HAP-1 (cell line): Measurements from ENCODE around the gene MAPK1.
"Not testable (repeated sequence)": the region's sequence is repeated elsewhere in the genome, so short reads cannot be mapped to it uniquely, and the experiment has no call there.

ENCODE experiments used
- DNase-seq, 2 experiments: peaks; one replicate each; pipeline ENCODE4 v3.0.0-alpha.2; 2016 to 2020; ENCODE audit warnings: low spot score in 2 of 2
- H3K27me3 ChIP-seq: fragments of 250-450 bp; sonication (Bioruptor Pico); 2 replicates; pipeline ENCODE4 v1.5.1; 2020; ENCODE audit warnings: low read depth, mild to moderate bottlenecking, moderate library complexity
- H3K36me3 ChIP-seq: fragments of 250-450 bp; sonication (Bioruptor Pico); replicated peaks from 2 replicates; pipeline ENCODE4 v1.5.1; 2020; ENCODE audit warnings: mild to moderate bottlenecking
- H3K4me1 ChIP-seq: fragments of 250-450 bp; sonication (Bioruptor Pico); 2 replicates; pipeline ENCODE4 v1.5.1; 2020; ENCODE audit warnings: mild to moderate bottlenecking
- H3K4me3 ChIP-seq: fragments of 250-450 bp; sonication (Bioruptor Pico); 2 replicates; pipeline ENCODE4 v1.5.1; 2020; ENCODE audit warnings: mild to moderate bottlenecking, moderate library complexity
- H3K9me3 ChIP-seq: fragments of 250-450 bp; sonication (Bioruptor Pico); 2 replicates; pipeline ENCODE4 v1.5.1; 2020; ENCODE audit warnings: mild to moderate bottlenecking, moderate library complexity
- in situ Hi-C: fragments of 300-500 bp; cut with MboI; formaldehyde crosslinking; loops from 3 replicates; pipeline ENCODE4 v1.14.3; 2020; ENCODE audit warnings: low sequenced_read_pairs, inconsistent platforms, mixed read lengths

Gene MAPK1

GRCh38 chr22:21791635-21792625, 75.5 kb downstream of the MAPK1 start:
- Histone ChIP-seq H3K9me3 (no peaks in the 10 kb centered on the region), H3K4me3 (no peak overlapping the region), H3K4me1 (no peaks in the 10 kb centered on the region), H3K27me3 (no peaks in the 10 kb centered on the region), H3K36me3 (peaks cover 41% of the 10 kb centered on the region)
- in situ Hi-C loops = loop anchor here (5.0 kb wide), 1 partner anchor 45 kb away; no protein-coding TSS in a partner anchor
- no peak for DNase-seq

- in situ Hi-C loops = loop anchor here (5.0 kb wide), 1 partner anchor 46 kb away; no protein-coding TSS in a partner anchor
- not testable (repeated sequence) for DNase-seq, H3K27me3 ChIP-seq, H3K9me3 ChIP-seq, H3K4me1 ChIP-seq, H3K4me3 ChIP-seq
- peaks cover 38% of the 10 kb centered on the region for H3K36me3 ChIP-seq
Measured at GRCh38 chr22:21790849-21791610, 76.4 kb downstream of the MAPK1 start.

- in situ Hi-C loops = loop anchor here (5.0 kb wide), 1 partner anchor 47 kb away; no protein-coding TSS in a partner anchor
- Histone ChIP-seq H3K27me3 (no peaks in the 10 kb centered on the region), H3K9me3 (no peaks in the 10 kb centered on the region), H3K4me1 (no peaks in the 10 kb centered on the region), H3K4me3 (no peak overlapping the region), H3K36me3 (peaks cover 36% of the 10 kb centered on the region)
- DNase-seq = no peak
Measured at GRCh38 chr22:21790359-21790758, 77.1 kb downstream of the MAPK1 start.

- in situ Hi-C loops, H3K4me1 ChIP-seq, H3K27me3 ChIP-seq, H3K4me3 ChIP-seq, H3K9me3 ChIP-seq, DNase-seq: not testable (repeated sequence)
- peaks cover 44% of the 10 kb centered on the region for H3K36me3 ChIP-seq
Measured at GRCh38 chr22:21787565-21787964, 79.9 kb downstream of the MAPK1 start.

GRCh38 chr22:21780259-21780658, 87.2 kb downstream of the MAPK1 start:
- H3K4me3 ChIP-seq = no peak overlapping the region
- no peak for DNase-seq
- H3K9me3 ChIP-seq = no peaks in the 10 kb centered on the region
- no peaks in the 10 kb centered on the region for H3K4me1 ChIP-seq
- in situ Hi-C loops = no loop called here
- H3K27me3 ChIP-seq = no peaks in the 10 kb centered on the region
- peaks cover 10% of the 10 kb centered on the region for H3K36me3 ChIP-seq

GRCh38 chr22:21779444-21779843, 88.0 kb downstream of the MAPK1 start:
- H3K36me3 ChIP-seq = peaks cover 6% of the 10 kb centered on the region
- H3K27me3 ChIP-seq = no peaks in the 10 kb centered on the region
- H3K4me3 ChIP-seq = no peak overlapping the region
- no peaks in the 10 kb centered on the region for H3K4me1 ChIP-seq
- in situ Hi-C loops = no loop called here
- no peak for DNase-seq
- H3K9me3 ChIP-seq = no peaks in the 10 kb centered on the region

- in situ Hi-C loops = no loop called here
- Histone ChIP-seq H3K4me3 (no peak overlapping the region), H3K27me3 (no peaks in the 10 kb centered on the region), H3K9me3 (no peaks in the 10 kb centered on the region), H3K36me3 (peaks cover 10% of the 10 kb centered on the region), H3K4me1 (no peaks in the 10 kb centered on the region)
- no peak for DNase-seq
Measured at GRCh38 chr22:21778705-21779363, 88.6 kb downstream of the MAPK1 start.

GRCh38 chr22:21771631-21771976, 95.8 kb downstream of the MAPK1 start:
- in situ Hi-C loops = no loop called here

GRCh38 chr22:21768435-21768834, 99.0 kb downstream of the MAPK1 start:
- H3K36me3 ChIP-seq = peaks cover 78% of the 10 kb centered on the region
- H3K9me3 ChIP-seq = no peaks in the 10 kb centered on the region
- no peaks in the 10 kb centered on the region for H3K4me1 ChIP-seq
- H3K27me3 ChIP-seq = no peaks in the 10 kb centered on the region
- in situ Hi-C loops = loop anchor here (10.0 kb wide), 1 partner anchor 64 kb away; no protein-coding TSS in a partner anchor
- no peak for DNase-seq
- no peak overlapping the region for H3K4me3 ChIP-seq

More at GRCh38 chr22:21771631-21771976, 95.8 kb downstream of the MAPK1 start:
- Histone ChIP-seq H3K27me3 (no peaks in the 10 kb centered on the region), H3K36me3 (peaks cover 57% of the 10 kb centered on the region), H3K4me3 (no peak overlapping the region), H3K9me3 (no peaks in the 10 kb centered on the region), H3K4me1 (no peaks in the 10 kb centered on the region)
- DNase-seq = no peak

GRCh38 chr22:21766691-21767462, 100.6 kb downstream of the MAPK1 start:
- Histone ChIP-seq H3K9me3 (no peaks in the 10 kb centered on the region), H3K27me3 (no peaks in the 10 kb centered on the region), H3K36me3 (peaks cover 79% of the 10 kb centered on the region), H3K4me3 (no peak overlapping the region), H3K4me1 (0 out of 2 replicates have a peak, but pooled peaks cover 1% of the 10 kb centered on the region)
- DNase-seq = no peak
- in situ Hi-C loops = loop anchor here (10.0 kb wide), 1 partner anchor 62 kb away; no protein-coding TSS in a partner anchor

- H3K4me3 ChIP-seq = no peak overlapping the region
- in situ Hi-C loops = loop anchor here (10.0 kb wide), 1 partner anchor 61 kb away; no protein-coding TSS in a partner anchor
- no peaks in the 10 kb centered on the region for H3K27me3 ChIP-seq
- no peaks in the 10 kb centered on the region for H3K9me3 ChIP-seq
- H3K36me3 ChIP-seq = peaks cover 79% of the 10 kb centered on the region
- no peak for DNase-seq
- 0 out of 2 replicates have a peak, but pooled peaks cover 3% of the 10 kb centered on the region for H3K4me1 ChIP-seq
Measured at GRCh38 chr22:21765909-21766529, 101.4 kb downstream of the MAPK1 start.

- no peak for DNase-seq
- H3K4me3 ChIP-seq = no peak overlapping the region
- H3K27me3 ChIP-seq = no peaks in the 10 kb centered on the region
- in situ Hi-C loops = loop anchor here (10.0 kb wide), 1 partner anchor 59 kb away; no protein-coding TSS in a partner anchor
- H3K36me3 ChIP-seq = peaks cover 73% of the 10 kb centered on the region
- H3K4me1 ChIP-seq = 0 out of 2 replicates have a peak, but pooled peaks cover 3% of the 10 kb centered on the region
- no peaks in the 10 kb centered on the region for H3K9me3 ChIP-seq
Measured at GRCh38 chr22:21764038-21764804, 103.2 kb downstream of the MAPK1 start.
